MM.1S (cell line): ENCODE data around the gene MKNK2.

Experiments
- DNase-seq: peaks from one replicate; pipeline ENCODE4 v3.0.0-alpha.2; 2015
- H2AFZ ChIP-seq: fragments of 300-600 bp; sonication (generic); 2 replicates; pipeline ENCODE4 v1.6.0; 2016; ENCODE audit warnings: antibody characterized with exemption, low read length
- H3F3A ChIP-seq: fragments of 300-600 bp; sonication (generic); 2 replicates; pipeline ENCODE4 v1.6.1; 2016; ENCODE audit warnings: mild to moderate bottlenecking, antibody characterized with exemption, low read length, moderate library complexity, mixed read lengths; ENCODE audit not compliant: insufficient read depth
- H3K27ac ChIP-seq: fragments of 300-600 bp; sonication (generic); 2 replicates; pipeline ENCODE4 v1.5.1; 2016; ENCODE audit warnings: mild to moderate bottlenecking, low read length
- H3K27me3 ChIP-seq: fragments of 300-600 bp; sonication (generic); replicated peaks from 2 replicates; pipeline ENCODE4 v1.6.0; 2016; ENCODE audit warnings: low read length; ENCODE audit not compliant: insufficient read depth
- H3K36me3 ChIP-seq: fragments of 300-600 bp; sonication (generic); replicated peaks from 2 replicates; pipeline ENCODE4 v1.6.1; 2016; ENCODE audit warnings: mild to moderate bottlenecking, low read length, mixed read lengths; ENCODE audit not compliant: insufficient read depth
- H3K4me1 ChIP-seq: fragments of 300-600 bp; sonication (generic); 2 replicates; pipeline ENCODE4 v1.6.1; 2016; ENCODE audit warnings: low read length, mixed read lengths
- H3K4me2 ChIP-seq: fragments of 300-600 bp; sonication (generic); 2 replicates; pipeline ENCODE4 v1.6.0; 2016; ENCODE audit warnings: low read depth, low read length
- H3K4me3 ChIP-seq: fragments of 300-600 bp; sonication (generic); 2 replicates; pipeline ENCODE4 v1.5.1; 2016; ENCODE audit warnings: low read length, mixed read lengths
- H3K79me2 ChIP-seq: fragments of 300-600 bp; sonication (generic); 2 replicates; pipeline ENCODE4 v1.6.1; 2016; ENCODE audit warnings: mixed run types, low read length, mixed read lengths
- H3K9ac ChIP-seq: fragments of 300-600 bp; sonication (generic); 2 replicates; pipeline ENCODE4 v1.6.1; 2016; ENCODE audit warnings: low read length, mixed read lengths
- H3K9me2 ChIP-seq: fragments of 300-600 bp; sonication (generic); replicated peaks from 2 replicates; pipeline ENCODE4 v1.6.1; 2016; ENCODE audit warnings: mild to moderate bottlenecking, low read length, mixed read lengths; ENCODE audit not compliant: insufficient read depth
- H3K9me3 ChIP-seq: fragments of 300-600 bp; sonication (generic); replicated peaks from 2 replicates; pipeline ENCODE4 v1.6.1; 2016; ENCODE audit warnings: mild to moderate bottlenecking, low read length, mixed read lengths; ENCODE audit not compliant: insufficient read depth
- H4K20me1 ChIP-seq: fragments of 300-600 bp; sonication (generic); 2 replicates; pipeline ENCODE4 v1.6.1; 2016; ENCODE audit warnings: mild to moderate bottlenecking, low read length, moderate library complexity, mixed read lengths; ENCODE audit not compliant: insufficient read depth
- EZH2 ChIP-seq: fragments of 300-600 bp; sonication (generic); optimal IDR thresholded peaks from 2 replicates; pipeline ENCODE3; 2017; ENCODE audit warnings: low read depth, mild to moderate bottlenecking, antibody characterized with exemption, low read length, mixed read lengths
- EZH2phosphoT487 ChIP-seq: fragments of 300-600 bp; sonication (generic); IDR thresholded peaks from 2 replicates; pipeline ENCODE4 v1.6.1; 2018; ENCODE audit warnings: antibody characterized with exemption, low read length
- TF ChIP-seq, protein P1 (sequence below): fragments of 300-600 bp; sonication (generic); IDR thresholded peaks from 2 replicates; pipeline ENCODE4 v1.5.1; 2016; ENCODE audit warnings: antibody characterized with exemption, low read length, mixed read lengths

The MKNK2 gene

GRCh38 chr19:2064788-2065524, 13.9 kb upstream of the MKNK2 start:
- H3K9me2 ChIP-seq: no peaks in the 10 kb centered on the region
- H3K27me3 ChIP-seq: no peaks in the 10 kb centered on the region
- no peak overlapping the region for H3K4me2 ChIP-seq
- no peaks in the 10 kb centered on the region for H4K20me1 ChIP-seq
- H3K4me3 ChIP-seq: no peak overlapping the region
- H3K27ac ChIP-seq: no peak overlapping the region
- no peak for DNase-seq
- peaks cover 13% of the 10 kb centered on the region for H3K4me1 ChIP-seq
- no peak overlapping the region for H3K9ac ChIP-seq
- H2AFZ ChIP-seq: no peak overlapping the region
- peaks cover 11% of the 10 kb centered on the region for H3K79me2 ChIP-seq
- H3K36me3 ChIP-seq: no peaks in the 10 kb centered on the region
- peaks cover 32% of the 10 kb centered on the region for H3F3A ChIP-seq
- TF ChIP-seq, protein P1, sequence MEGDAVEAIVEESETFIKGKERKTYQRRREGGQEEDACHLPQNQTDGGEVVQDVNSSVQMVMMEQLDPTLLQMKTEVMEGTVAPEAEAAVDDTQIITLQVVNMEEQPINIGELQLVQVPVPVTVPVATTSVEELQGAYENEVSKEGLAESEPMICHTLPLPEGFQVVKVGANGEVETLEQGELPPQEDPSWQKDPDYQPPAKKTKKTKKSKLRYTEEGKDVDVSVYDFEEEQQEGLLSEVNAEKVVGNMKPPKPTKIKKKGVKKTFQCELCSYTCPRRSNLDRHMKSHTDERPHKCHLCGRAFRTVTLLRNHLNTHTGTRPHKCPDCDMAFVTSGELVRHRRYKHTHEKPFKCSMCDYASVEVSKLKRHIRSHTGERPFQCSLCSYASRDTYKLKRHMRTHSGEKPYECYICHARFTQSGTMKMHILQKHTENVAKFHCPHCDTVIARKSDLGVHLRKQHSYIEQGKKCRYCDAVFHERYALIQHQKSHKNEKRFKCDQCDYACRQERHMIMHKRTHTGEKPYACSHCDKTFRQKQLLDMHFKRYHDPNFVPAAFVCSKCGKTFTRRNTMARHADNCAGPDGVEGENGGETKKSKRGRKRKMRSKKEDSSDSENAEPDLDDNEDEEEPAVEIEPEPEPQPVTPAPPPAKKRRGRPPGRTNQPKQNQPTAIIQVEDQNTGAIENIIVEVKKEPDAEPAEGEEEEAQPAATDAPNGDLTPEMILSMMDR: no peak
- TF ChIP-seq EZH2 (no peak), EZH2phosphoT487 (no peak)
- H3K9me3 ChIP-seq: no peaks in the 10 kb centered on the region

DNA sequence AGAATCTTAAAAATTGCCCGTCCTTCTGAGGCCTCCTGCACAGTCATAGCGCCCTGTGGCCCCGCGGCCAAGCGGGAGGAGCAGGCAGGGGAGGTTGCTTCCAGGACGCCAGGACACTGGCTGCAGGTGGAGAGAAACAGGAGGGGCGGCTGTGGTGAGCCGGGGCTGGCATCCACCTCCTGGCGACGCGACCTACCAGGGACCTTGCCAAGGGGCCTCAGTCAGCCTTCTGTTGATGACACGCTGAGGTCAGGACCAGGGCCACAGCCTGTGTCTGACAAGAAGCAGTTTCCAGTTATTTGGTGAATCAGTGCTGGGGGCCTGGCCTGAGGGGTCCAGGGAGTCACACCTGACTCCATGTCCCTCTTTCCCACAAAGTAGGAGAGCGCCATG, 13.3 kb upstream of the MKNK2 start:
- DNase-seq: no peak
- TF ChIP-seq EZH2phosphoT487 (no peak), EZH2 (no peak)
- TF ChIP-seq, protein P1: no peak
- Histone ChIP-seq H3K4me3 (no peak overlapping the region), H3K9me3 (no peaks in the 10 kb centered on the region), H3K9ac (no peak overlapping the region), H3K9me2 (no peaks in the 10 kb centered on the region), H3K79me2 (peaks cover 17% of the 10 kb centered on the region), H3K27ac (no peak overlapping the region), H4K20me1 (no peaks in the 10 kb centered on the region), H3K4me1 (peaks cover 15% of the 10 kb centered on the region), H3K36me3 (no peaks in the 10 kb centered on the region), H2AFZ (no peak overlapping the region), H3F3A (peaks cover 29% of the 10 kb centered on the region), H3K27me3 (no peaks in the 10 kb centered on the region), H3K4me2 (no peak overlapping the region)

GRCh38 chr19:2063824-2064223, 12.8 kb upstream of the MKNK2 start:
- H4K20me1 ChIP-seq: no peaks in the 10 kb centered on the region
- no peak overlapping the region for H3K27ac ChIP-seq
- no peak overlapping the region for H3K9ac ChIP-seq
- peaks cover 29% of the 10 kb centered on the region for H3F3A ChIP-seq
- H3K4me2 ChIP-seq: no peak overlapping the region
- no peaks in the 10 kb centered on the region for H3K9me3 ChIP-seq
- no peaks in the 10 kb centered on the region for H3K27me3 ChIP-seq
- no peak overlapping the region for H2AFZ ChIP-seq
- H3K4me1 ChIP-seq: peaks cover 15% of the 10 kb centered on the region
- H3K79me2 ChIP-seq: peaks cover 17% of the 10 kb centered on the region
- H3K9me2 ChIP-seq: no peaks in the 10 kb centered on the region
- DNase-seq: no peak
- H3K4me3 ChIP-seq: no peak overlapping the region
- TF ChIP-seq EZH2: no peak
- TF ChIP-seq EZH2phosphoT487: no peak
- TF ChIP-seq, protein P1: no peak
- no peaks in the 10 kb centered on the region for H3K36me3 ChIP-seq
